NCI-H345 treated with DMSO at 0.1 percent for 48 hours (cell line): Measurements from ENCODE around the gene ENGASE.

Experiments used
- DNase-seq: peaks from one replicate; lab custom pipeline; 2025; ENCODE audit not compliant: unreplicated experiment; lab: John Stamatoyannopoulos, UW

The ENGASE gene

GRCh38 chr17:79078476-79079190 is 4.0 kb downstream of the ENGASE start:
- DNase-seq = no peak

GRCh38 chr17:79079421-79080200 is 5.0 kb downstream of the ENGASE start:
- no peak for DNase-seq

- no peak for DNase-seq
These were observed 5.7 kb downstream of the ENGASE start for GRCh38 chr17:79080349-79080748.

GRCh38 chr17:79080761-79081290 is 6.2 kb downstream of the ENGASE start:
- DNase-seq = no peak

- no peak for DNase-seq
These were observed 7.1 kb downstream of the ENGASE start for GRCh38 chr17:79081571-79082276.

- peak; percentile 39 for DNase-seq
These were observed 7.9 kb downstream of the ENGASE start for GRCh38 chr17:79082311-79083190.

- DNase-seq = no peak
These were observed 8.8 kb downstream of the ENGASE start for GRCh38 chr17:79083191-79083971.

- DNase-seq = no peak
These were observed 9.9 kb downstream of the ENGASE start for GRCh38 chr17:79084291-79085153.

- no peak for DNase-seq
These were observed 10.7 kb downstream of the ENGASE start for GRCh38 chr17:79085154-79085920.

- DNase-seq = no peak
These were observed 11.4 kb downstream of the ENGASE start for GRCh38 chr17:79085921-79086551.

GRCh38 chr17:79086609-79087427 is 12.2 kb downstream of the ENGASE start:
- no peak for DNase-seq

GRCh38 chr17:79087428-79088143 is 13.0 kb downstream of the ENGASE start:
- DNase-seq = peak; percentile 56

- no peak for DNase-seq
These were observed 13.8 kb downstream of the ENGASE start for GRCh38 chr17:79088247-79088996.

- no peak for DNase-seq
These were observed 14.3 kb downstream of the ENGASE start for GRCh38 chr17:79088997-79089328.

GRCh38 chr17:79089720-79090442 is 15.3 kb downstream of the ENGASE start:
- no peak for DNase-seq
